ENCODE data around the gene DOCK3. TPM values are rescaled to one million over a fixed set of nuclear protein-coding genes. Genes with fewer than 3 reads are reported as not detected.

Gene DOCK3
- total RNA-seq, 1 donor from 2014 or later, result 10.0 TPM

GRCh38 chr3:50630394-50630793 is 44.3 kb upstream of the DOCK3 start:
- Mint-ChIP-seq H3K36me3 (ENCODE audit: insufficient read depth) (no peaks in the 10 kb centered on the region), H3K27ac (no peak overlapping the region), H3K27me3 (no peaks in the 10 kb centered on the region), H3K4me3 (ENCODE audit: low read depth) (no peak overlapping the region), H3K9me3 (ENCODE audit: low read depth) (no peaks in the 10 kb centered on the region), H3K4me1 (ENCODE audit: low read depth) (no peaks in the 10 kb centered on the region)
- TF ChIP-seq, protein P1, sequence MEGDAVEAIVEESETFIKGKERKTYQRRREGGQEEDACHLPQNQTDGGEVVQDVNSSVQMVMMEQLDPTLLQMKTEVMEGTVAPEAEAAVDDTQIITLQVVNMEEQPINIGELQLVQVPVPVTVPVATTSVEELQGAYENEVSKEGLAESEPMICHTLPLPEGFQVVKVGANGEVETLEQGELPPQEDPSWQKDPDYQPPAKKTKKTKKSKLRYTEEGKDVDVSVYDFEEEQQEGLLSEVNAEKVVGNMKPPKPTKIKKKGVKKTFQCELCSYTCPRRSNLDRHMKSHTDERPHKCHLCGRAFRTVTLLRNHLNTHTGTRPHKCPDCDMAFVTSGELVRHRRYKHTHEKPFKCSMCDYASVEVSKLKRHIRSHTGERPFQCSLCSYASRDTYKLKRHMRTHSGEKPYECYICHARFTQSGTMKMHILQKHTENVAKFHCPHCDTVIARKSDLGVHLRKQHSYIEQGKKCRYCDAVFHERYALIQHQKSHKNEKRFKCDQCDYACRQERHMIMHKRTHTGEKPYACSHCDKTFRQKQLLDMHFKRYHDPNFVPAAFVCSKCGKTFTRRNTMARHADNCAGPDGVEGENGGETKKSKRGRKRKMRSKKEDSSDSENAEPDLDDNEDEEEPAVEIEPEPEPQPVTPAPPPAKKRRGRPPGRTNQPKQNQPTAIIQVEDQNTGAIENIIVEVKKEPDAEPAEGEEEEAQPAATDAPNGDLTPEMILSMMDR (IDR thresholded peaks at IDR 0.05; ENCODE audit: unreplicated experiment), result no peak
- DNase-seq (ENCODE audit: low spot score, unreplicated experiment), result no peak

GRCh38 chr3:50630877-50631276 is 43.9 kb upstream of the DOCK3 start:
- H3K27ac Mint-ChIP-seq, result no peak overlapping the region

DNA sequence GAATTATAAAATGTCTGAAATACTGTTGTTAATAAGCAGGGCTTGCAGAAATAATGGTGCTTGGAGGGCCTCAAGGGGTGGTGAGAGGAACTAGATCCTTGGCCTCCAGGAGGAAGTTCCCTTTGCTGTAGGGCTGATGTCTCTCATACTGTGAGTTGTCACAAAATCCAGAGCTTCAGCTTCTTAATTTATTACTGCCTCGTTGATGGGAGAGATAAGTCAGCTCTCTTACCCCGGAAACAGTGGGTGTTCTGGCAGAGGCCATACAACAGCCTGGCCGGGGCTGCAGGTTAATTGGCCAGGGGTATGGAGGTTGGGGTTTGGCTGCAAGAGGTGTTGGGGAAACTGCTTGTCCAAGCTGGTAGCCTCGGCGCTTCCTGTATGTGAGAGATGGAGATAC is 42.3 kb upstream of the DOCK3 start:
- no peak for DNase-seq (ENCODE audit: low spot score, unreplicated experiment)
- H3K4me3 Mint-ChIP-seq (ENCODE audit: low read depth), result no peak overlapping the region
- TF ChIP-seq, protein P1 (IDR thresholded peaks at IDR 0.05; ENCODE audit: unreplicated experiment), result no peak
- H3K4me1 Mint-ChIP-seq (ENCODE audit: low read depth), result peaks cover 7% of the 10 kb centered on the region
- no peaks in the 10 kb centered on the region for H3K27me3 Mint-ChIP-seq
- H3K27ac Mint-ChIP-seq, result no peak overlapping the region
- no peaks in the 10 kb centered on the region for H3K36me3 Mint-ChIP-seq (ENCODE audit: insufficient read depth)
- no peaks in the 10 kb centered on the region for H3K9me3 Mint-ChIP-seq (ENCODE audit: low read depth)

More at GRCh38 chr3:50630877-50631276, 43.9 kb upstream of the DOCK3 start:
- Mint-ChIP-seq H3K9me3 (ENCODE audit: low read depth) (no peaks in the 10 kb centered on the region), H3K4me1 (ENCODE audit: low read depth) (no peaks in the 10 kb centered on the region), H3K4me3 (ENCODE audit: low read depth) (no peak overlapping the region), H3K36me3 (ENCODE audit: insufficient read depth) (no peaks in the 10 kb centered on the region), H3K27me3 (no peaks in the 10 kb centered on the region)
- no peak for DNase-seq (ENCODE audit: low spot score, unreplicated experiment)
- TF ChIP-seq, protein P1 (IDR thresholded peaks at IDR 0.05; ENCODE audit: unreplicated experiment), result no peak

GRCh38 chr3:50633230-50633790 is 41.4 kb upstream of the DOCK3 start:
- no peak for DNase-seq (ENCODE audit: low spot score, unreplicated experiment)
- Mint-ChIP-seq H3K27ac (no peak overlapping the region), H3K9me3 (ENCODE audit: low read depth) (no peaks in the 10 kb centered on the region), H3K4me3 (ENCODE audit: low read depth) (no peak overlapping the region), H3K27me3 (no peaks in the 10 kb centered on the region), H3K36me3 (ENCODE audit: insufficient read depth) (no peaks in the 10 kb centered on the region), H3K4me1 (ENCODE audit: low read depth) (peaks cover 7% of the 10 kb centered on the region)
- TF ChIP-seq, protein P1 (IDR thresholded peaks at IDR 0.05; ENCODE audit: unreplicated experiment), result no peak

GRCh38 chr3:50635066-50635465 is 39.7 kb upstream of the DOCK3 start:
- no peak overlapping the region for H3K27ac Mint-ChIP-seq
- no peak for DNase-seq (ENCODE audit: low spot score, unreplicated experiment)
- H3K27me3 Mint-ChIP-seq, result no peaks in the 10 kb centered on the region
- H3K4me1 Mint-ChIP-seq (ENCODE audit: low read depth), result peaks cover 7% of the 10 kb centered on the region
- H3K4me3 Mint-ChIP-seq (ENCODE audit: low read depth), result no peak overlapping the region
- TF ChIP-seq, protein P1 (IDR thresholded peaks at IDR 0.05; ENCODE audit: unreplicated experiment), result no peak
- no peaks in the 10 kb centered on the region for H3K9me3 Mint-ChIP-seq (ENCODE audit: low read depth)
- H3K36me3 Mint-ChIP-seq (ENCODE audit: insufficient read depth), result no peaks in the 10 kb centered on the region
